Ovary (tissue), 3 donors: ENCODE measurements around the gene PLD6.

Experiments used
- POLR2A ChIP-seq: fragments of 450-650 bp; IDR thresholded peaks from one replicate; pipeline ENCODE4 v1.6.1; 2017; ENCODE audit warnings: antibody characterized with exemption, mild to moderate bottlenecking, moderate library complexity
- TF ChIP-seq, protein P1 (sequence below), 3 donors: fragments of 450-650 bp in 2 of 3; fragments of 200-600 bp in 1 of 3; IDR thresholded peaks; one replicate each; pipeline versions ENCODE4 v1.5.1 to v1.8.0; 2016 to 2022; ENCODE audit warnings: antibody characterized with exemption in 3 of 3, mild to moderate bottlenecking in 1 of 3
- donor health status: DM: no; HTN: no; CAD: no.

DNA sequence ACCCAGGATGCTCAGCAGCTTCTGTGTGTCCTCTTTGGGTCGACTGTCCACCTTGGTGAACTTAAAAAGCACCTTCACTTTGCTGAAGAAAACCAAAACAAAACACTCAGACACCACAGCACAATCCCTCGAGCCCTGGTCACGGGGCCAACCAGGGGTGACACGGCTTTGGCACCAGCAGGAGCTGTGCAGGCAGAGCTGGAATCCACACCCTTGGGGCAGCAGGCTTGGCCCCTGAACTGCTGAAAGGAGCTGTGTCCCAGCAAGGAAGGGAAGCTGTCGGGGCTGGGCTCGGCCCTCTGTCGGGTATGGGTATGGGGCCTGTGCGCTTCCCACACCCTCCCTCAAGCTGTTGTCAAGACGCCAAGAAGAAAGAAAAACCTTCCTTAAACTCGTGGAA, 7.6 kb upstream of the PLD6 start:
- TF ChIP-seq, protein P1, sequence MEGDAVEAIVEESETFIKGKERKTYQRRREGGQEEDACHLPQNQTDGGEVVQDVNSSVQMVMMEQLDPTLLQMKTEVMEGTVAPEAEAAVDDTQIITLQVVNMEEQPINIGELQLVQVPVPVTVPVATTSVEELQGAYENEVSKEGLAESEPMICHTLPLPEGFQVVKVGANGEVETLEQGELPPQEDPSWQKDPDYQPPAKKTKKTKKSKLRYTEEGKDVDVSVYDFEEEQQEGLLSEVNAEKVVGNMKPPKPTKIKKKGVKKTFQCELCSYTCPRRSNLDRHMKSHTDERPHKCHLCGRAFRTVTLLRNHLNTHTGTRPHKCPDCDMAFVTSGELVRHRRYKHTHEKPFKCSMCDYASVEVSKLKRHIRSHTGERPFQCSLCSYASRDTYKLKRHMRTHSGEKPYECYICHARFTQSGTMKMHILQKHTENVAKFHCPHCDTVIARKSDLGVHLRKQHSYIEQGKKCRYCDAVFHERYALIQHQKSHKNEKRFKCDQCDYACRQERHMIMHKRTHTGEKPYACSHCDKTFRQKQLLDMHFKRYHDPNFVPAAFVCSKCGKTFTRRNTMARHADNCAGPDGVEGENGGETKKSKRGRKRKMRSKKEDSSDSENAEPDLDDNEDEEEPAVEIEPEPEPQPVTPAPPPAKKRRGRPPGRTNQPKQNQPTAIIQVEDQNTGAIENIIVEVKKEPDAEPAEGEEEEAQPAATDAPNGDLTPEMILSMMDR (IDR thresholded peaks at IDR 0.05), result no peak
- TF ChIP-seq POLR2A, result no peak
